Nucleus accumbens (tissue), 56 donors: ENCODE results near the gene MSANTD2.

ENCODE experiments used
- DNase-seq, 56 donors: peaks; one replicate each; lab custom pipeline; 2025; lab: John Stamatoyannopoulos, UW

The MSANTD2 gene

DNA sequence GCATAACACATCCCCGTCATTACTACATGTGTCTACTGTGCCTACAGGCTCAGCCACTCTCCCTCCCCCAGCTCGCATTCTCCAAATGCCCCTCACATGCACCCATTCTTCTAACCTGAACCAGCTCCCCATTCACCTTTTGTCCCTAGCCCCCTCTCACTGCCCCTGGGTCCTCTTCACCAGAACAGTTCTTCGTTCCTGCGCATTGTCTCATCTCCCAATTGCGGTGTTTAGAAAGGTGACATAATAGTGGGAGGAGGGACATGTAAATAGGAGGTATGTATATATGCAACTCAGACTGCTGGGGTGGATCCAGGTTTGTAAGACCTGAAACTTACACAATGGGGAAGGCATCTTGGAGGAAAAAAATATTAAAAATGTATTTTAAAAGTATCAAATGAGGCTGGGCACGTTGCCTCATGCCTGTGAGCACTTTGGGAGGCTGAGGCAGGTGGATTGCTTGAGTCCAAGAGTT lies 43.4 kb downstream of the MSANTD2 start:
- no peak for DNase-seq

DNA sequence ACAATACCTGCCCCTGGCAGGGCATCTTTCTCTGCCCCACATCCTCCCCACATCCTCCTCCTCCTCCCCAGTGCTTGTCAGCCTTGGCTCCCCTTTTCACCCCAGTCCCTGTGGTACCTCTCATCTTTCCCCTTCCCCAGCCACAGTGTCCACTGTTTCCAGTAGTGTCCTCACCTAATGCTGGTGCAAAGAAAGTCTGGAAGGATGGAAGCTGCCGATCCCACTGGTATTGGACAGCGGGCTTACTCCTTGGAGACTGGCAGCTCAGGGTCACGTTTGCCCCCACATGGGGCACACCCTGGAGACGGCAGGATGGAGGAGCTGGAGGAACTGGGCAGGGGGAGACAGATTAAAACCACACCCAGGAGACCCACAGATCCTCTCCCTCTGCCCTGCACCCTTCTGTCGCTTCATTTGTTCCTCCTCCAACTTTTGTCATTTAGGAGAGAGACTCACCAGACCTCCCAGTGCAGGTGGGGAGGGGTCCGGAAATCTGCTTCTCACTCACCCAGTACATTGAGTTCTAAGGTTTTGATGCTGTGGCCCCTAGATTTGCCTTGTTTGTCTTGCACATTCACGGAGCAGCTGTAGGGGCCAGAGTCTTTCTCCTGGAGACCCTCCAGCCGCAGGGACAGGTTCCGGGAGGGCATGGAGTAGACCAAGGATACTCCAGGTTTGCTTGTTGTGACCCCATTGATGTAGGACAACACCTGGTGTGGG lies 44.0 kb downstream of the MSANTD2 start:
- no peak for DNase-seq

GRCh38 chr11:124754710-124755109 lies 45.5 kb downstream of the MSANTD2 start:
- no peak for DNase-seq

GRCh38 chr11:124754309-124754708 lies 45.9 kb downstream of the MSANTD2 start:
- DNase-seq = no peak

DNA sequence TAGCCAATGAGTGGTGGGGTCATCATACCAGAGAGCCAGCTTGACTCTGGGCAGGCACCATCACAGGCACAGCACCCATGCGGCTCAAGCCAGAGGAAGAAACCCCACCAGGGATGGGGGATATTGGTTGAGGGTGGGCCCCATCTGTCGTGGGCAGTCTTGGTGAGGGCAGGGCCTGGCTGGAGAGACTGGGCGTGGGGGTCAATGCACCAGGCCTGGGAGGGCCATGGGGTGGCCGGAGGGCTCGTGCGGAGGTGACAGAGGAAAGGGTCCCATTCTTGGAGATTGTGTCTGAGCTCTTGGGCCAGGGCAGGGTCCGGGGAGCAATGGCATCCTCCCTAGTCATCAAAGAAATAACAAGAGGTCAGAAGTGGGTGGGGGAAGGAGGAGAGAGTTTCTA lies 46.6 kb downstream of the MSANTD2 start:
- DNase-seq = no peak

DNA sequence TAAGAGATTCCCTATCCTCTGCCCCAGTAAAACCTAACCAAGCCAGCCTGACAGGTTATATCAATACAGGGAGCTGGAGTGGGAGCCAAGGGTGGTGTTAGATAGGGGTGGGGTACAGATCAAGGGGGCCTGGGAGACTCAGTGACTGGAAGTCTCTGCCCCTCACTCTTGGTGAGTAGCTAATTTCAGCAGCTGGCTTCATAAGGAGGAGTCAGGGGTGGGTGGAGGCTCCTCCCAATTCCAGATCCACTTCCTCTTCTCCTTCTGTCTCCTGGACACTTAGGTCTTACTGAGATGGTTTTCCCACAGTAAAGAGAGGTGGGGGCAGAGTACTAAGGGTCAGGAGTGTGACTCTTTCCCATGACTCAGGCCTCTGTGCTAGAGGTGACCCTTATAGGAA lies 47.0 kb downstream of the MSANTD2 start:
- DNase-seq = no peak

- no peak for DNase-seq
Observed at GRCh38 chr11:124752471-124753102, 47.6 kb downstream of the MSANTD2 start.

DNA sequence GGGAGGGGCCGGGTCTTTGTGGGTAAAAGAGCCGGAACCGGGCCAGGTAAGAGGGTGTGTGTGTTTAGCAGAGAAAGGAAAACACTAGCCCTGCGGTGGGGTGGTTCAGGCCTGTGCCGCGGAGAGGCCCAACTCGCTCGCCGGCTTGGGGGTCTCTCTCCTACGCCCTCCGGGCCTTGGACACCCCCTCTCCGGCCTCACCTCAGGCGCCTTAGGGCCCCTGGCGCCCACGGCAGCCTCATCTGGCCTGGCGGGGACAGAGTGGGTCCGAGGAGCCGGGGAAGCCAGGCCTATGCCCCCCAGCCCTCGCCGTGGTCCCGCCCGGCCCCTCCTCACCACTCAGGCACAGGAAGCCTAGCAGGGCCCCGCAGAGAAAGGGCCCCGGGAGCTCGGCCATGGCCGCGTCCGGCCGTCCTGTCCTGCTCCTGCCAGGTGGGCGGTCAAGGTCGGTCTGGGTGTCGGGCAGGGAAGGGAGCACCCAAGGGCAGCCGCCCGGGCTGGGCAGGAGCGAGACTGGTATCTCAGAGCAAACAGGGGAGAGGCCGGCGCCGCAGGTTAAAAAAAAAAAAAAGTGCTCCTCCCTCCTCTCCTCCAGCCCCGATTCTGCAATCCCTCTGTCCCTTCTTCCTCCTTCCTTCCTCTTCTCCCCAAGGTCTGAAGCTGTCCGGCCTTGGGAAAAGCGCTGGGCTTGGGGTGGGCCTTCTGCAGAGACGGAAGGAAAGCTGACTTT lies 48.3 kb downstream of the MSANTD2 start, which contains the start of gene VSIG2:
Gene VSIG2 (minus strand): TSS at position 515 of the 730 bp plus-strand sequence. CDS start 118 bp downstream, at position 397.
- no peak for DNase-seq

DNA sequence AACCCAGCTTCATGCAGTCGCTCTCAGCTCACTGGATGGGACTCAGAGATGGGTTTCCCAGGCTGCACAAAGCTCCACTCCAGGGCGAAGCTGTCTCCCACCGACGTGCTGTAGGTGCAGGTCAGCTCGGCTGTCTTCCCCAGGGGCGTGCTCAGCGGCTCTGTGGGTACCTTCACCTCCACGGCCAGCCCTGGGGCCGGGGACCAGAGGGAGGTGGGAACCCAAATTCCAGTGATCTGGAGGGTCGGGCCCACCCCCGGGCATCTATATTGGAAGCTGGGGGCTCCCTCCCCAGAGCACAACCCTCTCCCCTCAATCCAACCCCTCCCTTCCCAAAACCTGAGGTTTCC lies 48.8 kb downstream of the MSANTD2 start:
- no peak for DNase-seq

DNA sequence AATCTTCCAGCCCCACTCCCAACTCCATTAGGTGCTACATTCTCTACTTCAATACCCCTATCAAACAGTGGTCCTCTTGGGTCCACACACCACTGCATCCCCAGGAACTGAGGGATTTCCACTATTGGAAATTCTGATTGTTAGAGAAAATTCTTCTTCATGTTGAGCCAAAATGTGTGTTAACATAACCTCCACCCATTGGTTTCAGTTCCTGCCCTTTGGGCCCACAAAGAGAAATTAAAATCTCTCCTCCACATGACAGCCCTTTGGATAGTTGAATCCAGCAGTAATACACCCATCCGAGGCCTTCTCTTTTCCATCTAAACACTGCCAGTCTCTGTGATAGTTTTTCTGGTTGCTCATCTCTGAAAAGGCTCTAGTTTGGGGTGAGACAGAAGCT lies 50.3 kb downstream of the MSANTD2 start:
- DNase-seq = no peak

- DNase-seq = no peak
Observed at GRCh38 chr11:124748481-124749343, 51.5 kb downstream of the MSANTD2 start.

- DNase-seq = no peak
Observed at GRCh38 chr11:124748100-124748418, 52.1 kb downstream of the MSANTD2 start.

- DNase-seq = no peak
Observed at GRCh38 chr11:124747406-124748099, 52.7 kb downstream of the MSANTD2 start.

DNA sequence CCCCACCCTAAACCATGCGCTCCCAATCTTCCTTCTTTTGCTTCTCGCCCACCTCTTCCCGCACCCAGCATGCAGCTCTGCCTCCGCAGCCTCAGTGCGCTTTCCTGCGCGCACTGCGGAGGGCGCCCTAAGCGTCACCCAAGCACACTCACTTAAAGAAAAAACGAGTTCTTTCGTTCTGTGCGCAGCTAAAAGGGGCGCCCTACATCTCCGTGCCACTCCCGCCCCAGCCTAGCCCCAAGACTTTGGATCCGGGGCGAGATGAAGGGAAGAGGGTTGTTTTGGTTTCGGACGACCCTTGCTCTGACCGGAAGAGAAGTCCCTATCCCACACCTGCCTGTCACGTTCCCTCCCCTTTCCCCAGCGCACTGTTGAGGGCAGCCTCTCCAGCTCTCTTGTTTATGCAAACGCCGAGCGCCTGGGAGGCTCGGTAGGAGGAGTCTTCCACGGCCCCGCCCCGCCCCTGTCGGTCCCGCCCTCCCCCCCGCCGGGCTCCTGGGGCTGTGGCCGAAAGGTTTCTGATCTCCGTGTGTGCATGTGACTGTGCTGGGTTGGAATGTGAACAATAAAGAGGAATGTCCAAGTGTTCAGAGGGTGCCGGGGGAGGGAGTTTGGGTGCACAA lies 53.5 kb downstream of the MSANTD2 start:
- DNase-seq = peak in 18 of 56 donors; percentile 17 to 67 (median 45)

DNA sequence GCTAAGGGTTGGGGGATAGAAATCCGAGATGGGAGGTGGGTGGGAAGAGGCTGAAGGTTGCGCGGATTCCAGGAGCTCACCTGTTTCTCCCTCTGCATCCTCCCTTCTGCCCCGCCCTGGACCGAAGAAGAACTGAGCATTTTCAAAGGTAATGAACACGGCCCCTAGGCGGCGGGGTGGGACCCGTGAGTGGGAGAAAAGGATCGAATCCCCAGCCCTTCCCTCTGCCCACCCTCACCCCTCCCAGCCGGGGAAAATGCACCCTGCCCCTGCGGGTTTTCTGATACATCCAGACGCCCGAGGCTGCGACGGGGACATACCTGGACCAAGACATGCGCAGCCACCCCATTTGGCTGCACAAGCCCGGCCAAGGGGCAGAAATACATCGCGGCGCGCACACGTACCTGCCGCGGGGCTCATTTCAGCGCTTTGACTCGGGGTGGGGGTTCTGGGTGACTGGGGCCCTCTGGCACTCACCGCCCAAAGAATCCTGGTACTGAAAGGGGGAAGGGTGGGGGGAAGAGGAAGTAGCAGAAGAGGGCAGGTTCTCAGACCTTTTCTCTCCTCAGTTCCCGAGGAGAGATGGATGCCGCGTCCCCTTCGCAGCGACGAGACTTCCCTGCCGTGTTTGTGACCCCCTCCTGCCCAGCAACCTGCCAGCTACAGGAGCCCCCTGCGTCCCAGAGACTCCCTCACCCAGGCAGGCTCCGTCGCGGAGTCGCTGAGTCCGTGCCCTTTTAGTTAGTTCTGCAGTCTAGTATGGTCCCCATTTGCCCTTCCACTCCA lies 54.2 kb downstream of the MSANTD2 start:
- DNase-seq = peak in 5 of 56 donors; percentile 15 to 49 (median 22)

DNA sequence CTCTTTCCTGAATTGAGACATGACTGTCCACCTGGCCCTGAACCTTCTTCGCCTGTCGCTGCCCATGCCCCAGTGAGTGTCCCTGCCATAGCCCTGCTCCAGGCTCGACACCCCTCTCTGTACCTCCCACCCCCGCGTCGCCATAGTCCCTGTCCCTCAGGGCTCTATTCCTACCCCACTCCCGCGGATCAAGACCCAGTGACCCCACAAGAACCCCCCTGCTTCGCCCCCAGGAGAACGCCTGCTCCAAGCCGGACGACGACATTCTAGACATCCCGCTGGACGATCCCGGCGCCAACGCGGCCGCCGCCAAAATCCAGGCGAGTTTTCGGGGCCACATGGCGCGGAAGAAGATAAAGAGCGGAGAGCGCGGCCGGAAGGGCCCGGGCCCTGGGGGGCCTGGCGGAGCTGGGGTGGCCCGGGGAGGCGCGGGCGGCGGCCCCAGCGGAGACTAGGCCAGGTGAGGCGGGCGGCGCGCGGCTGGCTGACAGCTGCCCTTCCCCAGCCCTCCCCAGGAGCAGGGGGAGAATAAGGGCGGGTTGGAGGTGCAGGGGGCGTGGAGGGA lies 54.9 kb downstream of the MSANTD2 start:
- DNase-seq = no peak

DNA sequence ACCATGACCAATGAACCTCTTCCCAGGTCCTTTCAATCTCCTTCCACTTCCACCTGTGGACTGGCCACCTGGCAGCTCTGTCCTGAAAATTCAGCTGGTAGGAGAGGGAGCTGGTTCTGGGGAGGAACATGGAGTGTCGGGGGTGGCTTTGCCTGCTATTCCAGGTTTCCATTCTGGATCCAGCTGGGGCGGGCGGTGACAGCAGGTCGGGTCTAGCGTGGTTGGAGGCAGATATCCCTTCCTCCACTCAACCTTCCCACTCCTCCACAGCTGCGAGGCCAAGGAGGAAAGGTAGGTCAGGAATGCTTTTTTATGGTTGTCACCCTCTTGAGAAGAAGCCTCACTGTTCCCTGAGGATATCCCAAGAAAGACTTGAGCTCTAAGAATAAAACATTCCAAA lies 57.2 kb downstream of the MSANTD2 start:
- DNase-seq = no peak

- no peak for DNase-seq
Observed at GRCh38 chr11:124742555-124742954, 57.7 kb downstream of the MSANTD2 start.
